ENCODE results near the gene DPP6. TPM values are rescaled to one million over a fixed set of nuclear protein-coding genes. Genes with fewer than 3 reads are reported as not detected.

The DPP6 gene
- total RNA-seq, 1 donor from 2014 or later = 0.39 TPM

GRCh38 chr7:154898973-154899855 is 847.0 kb downstream of the DPP6 start:
- no peaks in the 10 kb centered on the region for H4K20me1 ChIP-seq (ENCODE audit: low read depth)
- H3F3A ChIP-seq (ENCODE audit: low read depth) = no peaks in the 10 kb centered on the region
- H3K27me3 ChIP-seq = no peaks in the 10 kb centered on the region
- no peak overlapping the region for H3K27ac ChIP-seq
- TF ChIP-seq CTCF (IDR thresholded peaks at IDR 0.05) (no peak), EZH2 (IDR thresholded peaks at IDR 0.05) (no peak), EZH2phosphoT487 (IDR thresholded peaks at IDR 0.05) (no peak)
- no peaks in the 10 kb centered on the region for H3K36me3 ChIP-seq
- H3K9me3 ChIP-seq (ENCODE audit: low read depth) = no peaks in the 10 kb centered on the region
- H3K27me3 Mint-ChIP-seq (ENCODE audit: insufficient read depth, low read depth) = no peaks in the 10 kb centered on the region
- H3K27ac Mint-ChIP-seq = no peak overlapping the region
- H3K4me3 ChIP-seq = no peak overlapping the region
- H3K9me3 Mint-ChIP-seq = no peaks in the 10 kb centered on the region
- DNase-seq (ENCODE audit: low spot score) = no peak
- H2AFZ ChIP-seq (replicated peaks) = no peak overlapping the region
- H3K36me3 Mint-ChIP-seq = no peaks in the 10 kb centered on the region
- H3K4me2 ChIP-seq = no peak overlapping the region
- H3K79me2 ChIP-seq (ENCODE audit: low read depth) = no peaks in the 10 kb centered on the region
- peaks cover 9% of the 10 kb centered on the region for H3K4me1 Mint-ChIP-seq
- no peak overlapping the region for H3K4me3 Mint-ChIP-seq
- H3K4me1 ChIP-seq = peaks cover 11% of the 10 kb centered on the region
- H3K9ac ChIP-seq = no peak overlapping the region

DNA sequence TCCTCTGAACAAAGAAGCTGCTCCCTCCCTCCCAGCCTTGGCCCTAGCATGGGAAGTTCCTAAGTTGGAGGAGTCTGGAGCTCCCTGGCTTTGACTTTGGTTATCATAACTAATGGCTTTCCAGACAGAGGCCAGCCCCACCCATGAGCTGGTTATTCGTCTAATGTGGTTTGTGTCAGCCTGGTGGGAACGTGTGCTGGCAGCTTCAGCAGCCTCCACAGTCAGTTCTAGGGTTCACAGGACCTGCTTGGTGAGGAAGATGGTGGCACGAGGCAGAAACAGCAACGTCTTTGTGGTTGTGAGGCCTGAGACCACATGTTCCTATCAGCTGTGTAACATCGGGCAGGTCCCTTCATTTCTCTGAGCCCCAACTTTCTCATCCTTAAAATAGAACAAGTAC is 847.7 kb downstream of the DPP6 start:
- Mint-ChIP-seq H3K27ac (no peak overlapping the region), H3K4me1 (peaks cover 10% of the 10 kb centered on the region)

GRCh38 chr7:154902600-154903082 is 850.4 kb downstream of the DPP6 start:
- DNase-seq (ENCODE audit: low spot score) = no peak
- Mint-ChIP-seq H3K27me3 (ENCODE audit: insufficient read depth, low read depth) (peaks cover 2% of the 10 kb centered on the region), H3K4me1 (peaks cover 10% of the 10 kb centered on the region), H3K36me3 (no peaks in the 10 kb centered on the region), H3K27ac (no peak overlapping the region), H3K9me3 (peaks cover 7% of the 10 kb centered on the region), H3K4me3 (no peak overlapping the region)
- TF ChIP-seq CTCF (IDR thresholded peaks at IDR 0.05) = no peak
- no peak for TF ChIP-seq EZH2 (IDR thresholded peaks at IDR 0.05)
- no peak for TF ChIP-seq EZH2phosphoT487 (IDR thresholded peaks at IDR 0.05)
- Histone ChIP-seq H3K4me3 (no peak overlapping the region), H3K9ac (no peak overlapping the region), H3K79me2 (ENCODE audit: low read depth) (no peaks in the 10 kb centered on the region), H3K4me2 (no peak overlapping the region), H3K4me1 (peaks cover 11% of the 10 kb centered on the region), H3K27ac (no peak overlapping the region), H3F3A (ENCODE audit: low read depth) (no peaks in the 10 kb centered on the region), H3K36me3 (no peaks in the 10 kb centered on the region), H4K20me1 (ENCODE audit: low read depth) (no peaks in the 10 kb centered on the region), H2AFZ (replicated peaks) (no peak overlapping the region), H3K9me3 (ENCODE audit: low read depth) (no peaks in the 10 kb centered on the region), H3K27me3 (no peaks in the 10 kb centered on the region)

More for the DNA sequence above, 847.7 kb downstream of the DPP6 start:
- H3K36me3 Mint-ChIP-seq = no peaks in the 10 kb centered on the region
- Histone ChIP-seq H4K20me1 (ENCODE audit: low read depth) (no peaks in the 10 kb centered on the region), H3K4me2 (no peak overlapping the region), H3K27me3 (no peaks in the 10 kb centered on the region), H3F3A (ENCODE audit: low read depth) (no peaks in the 10 kb centered on the region), H3K4me1 (peaks cover 11% of the 10 kb centered on the region), H3K4me3 (no peak overlapping the region), H3K79me2 (ENCODE audit: low read depth) (no peaks in the 10 kb centered on the region), H3K9ac (no peak overlapping the region), H3K9me3 (ENCODE audit: low read depth) (no peaks in the 10 kb centered on the region), H3K36me3 (no peaks in the 10 kb centered on the region), H3K27ac (no peak overlapping the region), H2AFZ (replicated peaks) (no peak overlapping the region)
- no peak overlapping the region for H3K4me3 Mint-ChIP-seq
- no peaks in the 10 kb centered on the region for H3K9me3 Mint-ChIP-seq
- TF ChIP-seq EZH2phosphoT487 (IDR thresholded peaks at IDR 0.05) (no peak), CTCF (IDR thresholded peaks at IDR 0.05) (no peak), EZH2 (IDR thresholded peaks at IDR 0.05) (no peak)
- no peak for DNase-seq (ENCODE audit: low spot score)
- H3K27me3 Mint-ChIP-seq (ENCODE audit: insufficient read depth, low read depth) = no peaks in the 10 kb centered on the region

Data from neural progenitor cell (in vitro differentiated cells).